Endothelial cell of umbilical vein (primary cell): ENCODE data around the gene ZG16. TPM values are rescaled to one million over a fixed set of nuclear protein-coding genes. Genes with fewer than 3 reads are reported as not detected.

Experiments used
- BruUV-seq: library from RNA; stranded (reverse); fragments of 400-500 nt; replicated peaks from 2 replicates; lab custom pipeline; 2021; lab: Mats Ljungman, UMichigan
- CTCF ChIA-PET: fragments of 300-600, 350-600 bp; sonication (Branson Sonifier 250); formaldehyde crosslinking; loops from one replicate; lab custom pipeline; 2021; ENCODE audit warnings: antibody characterized with exemption, inconsistent platforms; lab: Charles Lee
- POLR2A ChIA-PET: fragments of 300-600, 350-600 bp; sonication (Branson Sonifier 250); formaldehyde crosslinking; loops from one replicate; lab custom pipeline; 2021; ENCODE audit warnings: antibody characterized with exemption, inconsistent platforms; lab: Charles Lee
- DNase-seq: peaks from one replicate; pipeline ENCODE4 v3.0.0-alpha.2; 2011; ENCODE audit warnings: low read depth, low spot score
- FAIRE-seq: peaks from 2 replicates; lab custom pipeline; 2011; peaks lifted over from hg19 to GRCh38; lab: Jason Lieb, UNC
- H2AFZ ChIP-seq: 2 replicates; pipeline ENCODE4 v1.6.0; 2012; ENCODE audit warnings: low read depth, low read length, control low read depth, inconsistent platforms
- H3K27ac ChIP-seq: 2 replicates; pipeline ENCODE4 v1.5.1; 2011; ENCODE audit warnings: low read depth, mild to moderate bottlenecking, control low read depth, low read length, moderate library complexity; ENCODE audit not compliant: insufficient read depth
- H3K27me3 ChIP-seq, 2 experiments: 2 replicates each; pipeline versions ENCODE4 v1.6.0 to v1.6.1; 2011; ENCODE audit warnings: low read length in 2 of 2, mixed read lengths in 1 of 2; ENCODE audit not compliant: control insufficient read depth in 2 of 2, insufficient read depth in 2 of 2
- H3K36me3 ChIP-seq, 2 experiments: 2 replicates in 1 of 2; 3 replicates in 1 of 2; pipeline ENCODE4 v1.5.1; 2011; ENCODE audit warnings: low read length in 2 of 2, mild to moderate bottlenecking in 1 of 2, moderate library complexity in 1 of 2; ENCODE audit not compliant: control insufficient read depth in 2 of 2, insufficient read depth in 2 of 2; ENCODE audit errors: extremely low read depth in 1 of 2
- H3K4me1 ChIP-seq: 3 replicates; pipeline ENCODE4 v1.5.1; 2011; ENCODE audit warnings: mild to moderate bottlenecking, low read length; ENCODE audit not compliant: control insufficient read depth, insufficient read depth; ENCODE audit errors: extremely low read depth
- H3K4me2 ChIP-seq: 2 replicates; pipeline ENCODE4 v1.6.1; 2011; ENCODE audit warnings: low read length, control low read depth, mixed read lengths; ENCODE audit not compliant: insufficient read depth
- H3K4me3 ChIP-seq, 3 experiments: fragments of 200-600 bp in 1 of 3; sonication (generic), shearing (Covaris generic) in 1 of 3; replicated peaks in 1 of 3; 2 replicates each; pipeline ENCODE4 v1.5.1; 2011 to 2016; ENCODE audit warnings: control low read depth in 3 of 3, low read length in 3 of 3, mild to moderate bottlenecking in 2 of 3, inconsistent platforms in 1 of 3, low read depth in 1 of 3, moderate library complexity in 1 of 3; ENCODE audit not compliant: insufficient read depth in 1 of 3
- H3K79me2 ChIP-seq: 2 replicates; pipeline ENCODE4 v1.6.0; 2012; ENCODE audit warnings: low read length, inconsistent platforms; ENCODE audit not compliant: control insufficient read depth, insufficient read depth
- H3K9ac ChIP-seq: replicated peaks from 2 replicates; pipeline ENCODE3; 2011; ENCODE audit warnings: low read length, control low read depth; ENCODE audit not compliant: insufficient read depth; ENCODE audit errors: extremely low read depth
- H3K9me1 ChIP-seq: replicated peaks from 3 replicates; pipeline ENCODE4 v1.6.0; 2011; ENCODE audit warnings: mild to moderate bottlenecking, low read length; ENCODE audit not compliant: control insufficient read depth, insufficient read depth; ENCODE audit errors: extremely low read depth
- H3K9me3 ChIP-seq: replicated peaks from 2 replicates; pipeline ENCODE4 v1.5.1; 2012; ENCODE audit warnings: low read length, inconsistent platforms; ENCODE audit not compliant: control insufficient read depth, insufficient read depth
- H4K20me1 ChIP-seq: replicated peaks from 2 replicates; pipeline ENCODE3; 2011; ENCODE audit warnings: mild to moderate bottlenecking, low read length; ENCODE audit not compliant: control insufficient read depth, insufficient read depth; ENCODE audit errors: extremely low read depth
- EZH2 ChIP-seq: IDR thresholded peaks from 2 replicates; pipeline ENCODE4 v1.6.1; 2012; ENCODE audit warnings: borderline replicate concordance, low read depth, mild to moderate bottlenecking, moderate library complexity, low read length, inconsistent platforms; ENCODE audit not compliant: severe bottlenecking
- FOS ChIP-seq: IDR thresholded peaks from 2 replicates; pipeline ENCODE4 v1.6.1; 2011; ENCODE audit warnings: mild to moderate bottlenecking, low read length, moderate library complexity, borderline replicate concordance; ENCODE audit not compliant: insufficient read depth
- GATA2 ChIP-seq: IDR thresholded peaks from 2 replicates; pipeline ENCODE4 v1.7.0; 2011; ENCODE audit warnings: low read depth, mild to moderate bottlenecking, moderate library complexity, mixed read lengths, low read length; ENCODE audit not compliant: insufficient read length, insufficient read depth
- JUN ChIP-seq: IDR thresholded peaks from 2 replicates; pipeline ENCODE4 v1.6.1; 2011; ENCODE audit warnings: borderline replicate concordance, low read depth; ENCODE audit not compliant: insufficient read length, insufficient read depth
- MYC ChIP-seq: IDR thresholded peaks from one replicate; pipeline ENCODE4 v1.6.1; 2011; ENCODE audit warnings: mild to moderate bottlenecking, low read depth, low read length
- POLR2A ChIP-seq: IDR thresholded peaks from 2 replicates; pipeline ENCODE4 v1.6.1; 2012; ENCODE audit warnings: low read depth, mild to moderate bottlenecking, control low read depth, low read length
- POLR2AphosphoS5 ChIP-seq: IDR thresholded peaks from 2 replicates; pipeline ENCODE4 v1.6.1; 2012; ENCODE audit warnings: low read depth, mild to moderate bottlenecking, control low read depth, low read length, moderate library complexity; ENCODE audit not compliant: insufficient read depth
- dilution Hi-C: fragments of 300-500 bp; cut with MboI; formaldehyde crosslinking; loops from one replicate; pipeline ENCODE4 v1.15.0; 2019; ENCODE audit warnings: low sequenced_read_pairs; ENCODE audit not compliant: extremely low pct_ligation_motif_present
- intact Hi-C: fragments of 100-400 bp; cut with micrococcal nuclease; formaldehyde crosslinking; loops from one replicate; pipeline ENCODE4 v1.10.0; 2022
- polyA plus RNA-seq, 4 experiments: library from polyadenylated mRNA; depleted of rRNA in 3 of 4; stranded (reverse) in 3 of 4; unstranded in 1 of 4; fragments of >200 nt; gene quantifications; 2 replicates each; pipeline versions ENCODE4 v1.2.1 to v1.2.3, GENCODE V29; 2011 to 2012; ENCODE audit warnings: missing spikeins in 1 of 4
- total RNA-seq: library from RNA; stranded (reverse); gene quantifications from 2 replicates; pipeline ENCODE4 v1.2.3, GENCODE V29; 2021
- TF ChIP-seq, protein P1 (sequence below): IDR thresholded peaks from 2 replicates; pipeline ENCODE4 v1.6.1; 2011; ENCODE audit not compliant: insufficient read depth, insufficient read length
- TF ChIP-seq, protein P2 (sequence below), 2 donors: IDR thresholded peaks; 1 replicate in 1 of 2; 2 replicates in 1 of 2; pipeline ENCODE4 v1.5.1; 2011; ENCODE audit warnings: low read length in 2 of 2, mild to moderate bottlenecking in 2 of 2, moderate library complexity in 2 of 2, control low read depth in 1 of 2, inconsistent platforms in 1 of 2, low read depth in 1 of 2; ENCODE audit not compliant: insufficient read depth in 1 of 2; ENCODE audit errors: extremely low read depth in 1 of 2

ZG16 gene
- total and polyA plus RNA-seq, 2 donors (not counting 3 experiments of a cell fraction or from before 2014, with no cell fraction given) = not detected

DNA sequence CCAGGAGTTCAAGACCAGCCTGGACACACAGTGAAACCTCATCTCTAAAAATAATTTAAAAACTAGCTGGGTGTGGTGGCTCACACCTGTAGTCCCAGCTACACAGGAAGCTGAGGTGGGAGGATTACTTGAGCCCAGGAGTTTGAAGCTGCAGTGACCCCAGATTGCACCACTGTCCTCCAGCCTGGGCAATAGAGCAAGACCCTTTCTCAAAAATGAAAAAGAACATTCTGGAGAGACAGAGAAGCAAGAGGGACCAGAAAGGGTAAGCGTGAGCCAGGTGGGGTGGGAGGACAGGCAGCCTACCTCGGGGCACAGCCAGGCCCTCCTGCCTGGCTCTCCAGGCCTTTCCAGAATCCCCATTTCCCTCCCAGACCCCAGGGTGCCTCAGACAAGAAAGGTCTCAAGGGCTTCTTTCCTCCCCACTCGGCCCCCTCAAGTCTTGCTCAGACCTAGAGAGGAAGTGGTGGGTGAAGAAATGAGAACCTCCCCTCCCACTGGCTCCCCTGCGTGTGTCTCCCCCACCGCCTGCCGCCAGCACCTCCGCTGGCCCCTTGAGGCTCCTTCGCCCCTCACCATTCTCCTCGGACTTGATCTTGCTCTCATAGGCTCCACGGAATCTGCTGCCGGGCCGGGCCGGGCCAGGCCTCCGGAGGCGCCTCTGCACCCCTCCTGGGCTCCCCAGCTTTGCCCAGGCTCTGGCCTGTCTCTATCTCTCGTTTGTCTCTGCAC is 32.8 kb upstream of the ZG16 start:
- CTCF ChIA-PET = no interaction called here
- Histone ChIP-seq H3K79me2 (no peaks in the 10 kb centered on the region), H3K27ac (no peak overlapping the region), H3K9ac (no peak overlapping the region), H3K9me1 (no peaks in the 10 kb centered on the region), H4K20me1 (no peaks in the 10 kb centered on the region), H3K9me3 (no peaks in the 10 kb centered on the region), H3K27me3 (no peaks in the 10 kb centered on the region), H3K4me1 (no peaks in the 10 kb centered on the region), H3K4me2 (no peak overlapping the region), H3K36me3 (no peaks in the 10 kb centered on the region), H2AFZ (no peak overlapping the region), H3K4me3 (no peak overlapping the region)
- intact Hi-C loops = no loop called here
- no peak for FAIRE-seq
- no TSS peak for BruUV-seq
- DNase-seq = no peak
- POLR2A ChIA-PET = no interaction called here
- TF ChIP-seq GATA2 = no peak
- TF ChIP-seq FOS = no peak
- TF ChIP-seq EZH2 = no peak
- TF ChIP-seq, protein P1, sequence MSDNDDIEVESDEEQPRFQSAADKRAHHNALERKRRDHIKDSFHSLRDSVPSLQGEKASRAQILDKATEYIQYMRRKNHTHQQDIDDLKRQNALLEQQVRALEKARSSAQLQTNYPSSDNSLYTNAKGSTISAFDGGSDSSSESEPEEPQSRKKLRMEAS = no peak
- TF ChIP-seq POLR2A = no peak
- TF ChIP-seq POLR2AphosphoS5 = no peak
- TF ChIP-seq, protein P2, sequence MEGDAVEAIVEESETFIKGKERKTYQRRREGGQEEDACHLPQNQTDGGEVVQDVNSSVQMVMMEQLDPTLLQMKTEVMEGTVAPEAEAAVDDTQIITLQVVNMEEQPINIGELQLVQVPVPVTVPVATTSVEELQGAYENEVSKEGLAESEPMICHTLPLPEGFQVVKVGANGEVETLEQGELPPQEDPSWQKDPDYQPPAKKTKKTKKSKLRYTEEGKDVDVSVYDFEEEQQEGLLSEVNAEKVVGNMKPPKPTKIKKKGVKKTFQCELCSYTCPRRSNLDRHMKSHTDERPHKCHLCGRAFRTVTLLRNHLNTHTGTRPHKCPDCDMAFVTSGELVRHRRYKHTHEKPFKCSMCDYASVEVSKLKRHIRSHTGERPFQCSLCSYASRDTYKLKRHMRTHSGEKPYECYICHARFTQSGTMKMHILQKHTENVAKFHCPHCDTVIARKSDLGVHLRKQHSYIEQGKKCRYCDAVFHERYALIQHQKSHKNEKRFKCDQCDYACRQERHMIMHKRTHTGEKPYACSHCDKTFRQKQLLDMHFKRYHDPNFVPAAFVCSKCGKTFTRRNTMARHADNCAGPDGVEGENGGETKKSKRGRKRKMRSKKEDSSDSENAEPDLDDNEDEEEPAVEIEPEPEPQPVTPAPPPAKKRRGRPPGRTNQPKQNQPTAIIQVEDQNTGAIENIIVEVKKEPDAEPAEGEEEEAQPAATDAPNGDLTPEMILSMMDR (IDR thresholded peaks at IDR 0.05; ENCODE audit: extremely low read depth in 1 of 2, insufficient read depth in 1 of 2, low read depth in 1 of 2, low read length in 2 of 2) = no peak
- no peak for TF ChIP-seq MYC
- TF ChIP-seq JUN = no peak
- dilution Hi-C loops = no loop called here
